Dedifferentiated amniotic fluid mesenchymal stem cell (primary cell): ENCODE measurements around the gene RAMP2.
A peak's percentile ranks its signal among the peaks of the same experiment; 100 is the strongest.

Experiments
- DNase-seq: peaks from one replicate; pipeline ENCODE4 v3.0.0-alpha.2; 2016; ENCODE audit errors: extremely low spot score

The RAMP2 gene

GRCh38 chr17:42792545-42792944, 31.5 kb downstream of the RAMP2 start:
- DNase-seq: no peak

DNA sequence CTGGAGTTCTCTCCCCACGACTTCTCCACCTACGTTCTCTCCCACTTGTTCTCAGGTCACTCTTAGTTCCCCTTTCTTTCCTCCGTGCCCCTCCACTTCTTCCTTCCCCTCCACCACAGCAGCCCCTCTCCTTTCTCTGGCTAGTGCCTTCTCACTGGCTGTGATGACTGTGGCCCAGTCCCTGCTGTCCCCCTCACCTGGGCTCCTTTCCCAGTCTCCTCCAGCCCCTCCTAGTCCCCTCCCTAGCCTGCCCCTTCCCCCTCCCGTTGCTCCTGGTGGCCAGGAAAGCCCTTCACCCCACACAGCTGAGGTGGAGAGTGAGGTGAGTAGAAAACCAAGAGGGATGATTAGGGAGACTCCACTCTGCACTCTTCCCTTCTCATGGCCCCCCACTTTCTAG, 34.0 kb downstream of the RAMP2 start:
- DNase-seq: no peak

DNA sequence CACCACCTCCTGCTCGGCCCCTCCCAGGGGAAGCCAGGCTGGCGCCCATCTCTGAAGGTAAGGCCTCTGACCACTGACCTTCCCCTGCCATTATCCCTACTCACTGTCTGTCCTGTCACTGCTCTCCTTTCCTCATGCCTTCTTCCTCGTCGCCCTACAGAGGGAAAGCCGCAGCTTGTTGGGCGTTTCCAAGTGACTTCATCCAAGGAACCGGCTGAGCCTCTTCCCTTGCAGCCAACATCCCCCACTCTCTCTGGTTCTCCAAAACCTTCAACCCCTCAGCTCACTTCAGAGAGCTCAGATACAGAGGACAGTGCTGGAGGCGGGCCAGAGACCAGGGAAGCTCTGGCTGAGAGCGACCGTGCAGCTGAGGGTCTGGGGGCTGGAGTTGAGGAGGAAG, 34.4 kb downstream of the RAMP2 start:
- DNase-seq: no peak

- no peak for DNase-seq
Measured at GRCh38 chr17:42796066-42796758, 35.2 kb downstream of the RAMP2 start.

DNA sequence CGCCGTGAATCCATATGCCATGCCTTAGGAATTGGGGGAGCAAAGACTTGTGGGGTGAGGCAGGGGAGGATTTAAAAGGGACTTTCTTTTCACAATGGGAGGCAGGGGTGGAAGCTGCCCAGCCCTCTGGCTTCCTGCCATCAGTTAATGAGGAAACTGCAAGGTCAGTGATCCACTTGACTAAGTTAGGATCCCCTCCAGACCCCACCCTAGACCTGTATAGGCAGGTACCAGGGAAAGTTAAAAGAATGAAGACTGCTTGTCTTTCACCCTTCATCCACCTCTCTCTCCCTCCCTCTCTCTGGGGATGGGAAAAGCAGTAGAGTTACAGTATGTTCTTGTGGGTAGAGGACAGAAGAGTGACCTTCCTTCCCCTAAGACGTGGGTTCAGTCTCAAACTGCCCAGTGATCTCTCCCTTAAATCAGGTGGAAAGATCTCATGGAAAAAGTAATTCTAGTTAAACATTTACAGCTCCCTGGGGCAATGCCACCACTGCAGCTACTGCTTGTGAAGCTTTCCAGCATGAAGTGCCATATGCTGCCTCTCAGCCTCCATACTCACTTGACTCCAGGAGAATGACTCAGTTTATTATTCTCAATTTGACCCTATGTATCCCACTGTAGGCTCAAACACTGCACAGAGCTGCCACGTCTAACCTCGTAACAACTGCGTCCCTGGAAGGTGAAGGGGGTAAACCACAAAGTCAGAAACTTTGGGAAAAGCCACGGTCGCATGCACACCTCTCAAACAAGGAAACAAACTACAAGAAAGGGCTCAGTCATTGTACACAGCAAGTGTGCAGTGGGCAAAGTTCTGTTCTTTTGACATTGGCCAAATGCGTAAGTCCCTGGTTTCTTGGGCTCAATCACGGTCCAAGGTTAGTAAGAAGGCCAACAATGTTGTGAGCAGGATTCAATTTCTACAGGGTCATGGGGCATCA, 36.3 kb downstream of the RAMP2 start:
- no peak for DNase-seq

GRCh38 chr17:42798011-42798382, 37.0 kb downstream of the RAMP2 start:
- no peak for DNase-seq

DNA sequence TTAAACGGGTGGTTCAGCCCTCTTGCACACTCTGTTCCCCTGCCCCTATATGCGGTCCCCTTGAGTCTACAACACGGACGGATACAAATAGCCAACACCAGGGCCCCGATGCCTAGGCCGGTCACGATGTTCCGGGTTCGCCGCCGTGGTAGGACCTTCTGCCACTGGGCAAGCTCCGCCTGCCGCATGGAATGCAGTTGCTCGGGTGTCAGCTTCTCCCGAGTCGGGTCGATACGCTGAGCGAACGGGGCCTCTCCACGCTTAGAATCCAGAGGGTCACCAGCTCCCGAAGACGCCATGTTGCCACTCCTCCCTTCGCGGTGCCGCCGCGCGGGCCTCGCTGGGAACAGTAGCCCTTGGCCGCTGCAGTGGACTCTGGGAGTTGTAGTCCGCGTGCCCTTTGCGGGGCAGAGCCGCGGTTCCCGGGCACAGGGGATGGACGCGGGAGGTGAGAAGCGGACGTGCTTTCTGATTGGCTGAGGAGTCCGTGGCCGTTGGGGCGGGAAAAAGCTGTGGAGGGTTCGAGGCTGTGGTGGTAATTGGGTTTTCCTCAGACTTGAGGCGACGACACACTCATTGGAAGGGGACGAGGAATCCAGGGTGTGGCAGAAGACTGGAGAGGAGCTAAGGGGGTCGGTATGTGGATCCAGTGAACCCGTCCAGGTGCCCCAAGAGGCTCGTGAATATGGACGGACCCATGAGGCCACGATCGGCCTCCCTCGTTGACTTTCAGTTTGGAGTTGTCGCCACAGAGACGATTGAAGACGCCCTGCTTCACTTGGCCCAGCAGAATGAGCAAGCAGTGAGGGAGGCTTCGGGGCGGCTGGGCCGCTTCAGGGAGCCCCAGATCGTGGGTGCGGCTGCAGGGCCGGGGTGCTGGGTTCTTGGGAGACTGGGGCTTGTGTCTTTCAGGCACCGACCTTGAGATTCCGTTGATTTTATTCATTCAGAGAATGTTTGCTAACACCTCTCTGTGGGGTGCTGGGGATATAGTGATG, 37.7 kb downstream of the RAMP2 start, which contains the start of the genes CNTD1 and COA3:
Gene CNTD1, plus strand, starts transcription at position 479 of the 998 bp plus-strand sequence. Its CDS starts 207 bp downstream, at position 686.
Gene COA3, minus strand, starts transcription at position 322 of the 998 bp plus-strand sequence. Its CDS starts 23 bp downstream, at position 299.
- peak; percentile 78 for DNase-seq

GRCh38 chr17:42803074-42803883, 42.3 kb downstream of the RAMP2 start:
- DNase-seq: no peak

GRCh38 chr17:42804918-42805367, 43.9 kb downstream of the RAMP2 start:
- no peak for DNase-seq

DNA sequence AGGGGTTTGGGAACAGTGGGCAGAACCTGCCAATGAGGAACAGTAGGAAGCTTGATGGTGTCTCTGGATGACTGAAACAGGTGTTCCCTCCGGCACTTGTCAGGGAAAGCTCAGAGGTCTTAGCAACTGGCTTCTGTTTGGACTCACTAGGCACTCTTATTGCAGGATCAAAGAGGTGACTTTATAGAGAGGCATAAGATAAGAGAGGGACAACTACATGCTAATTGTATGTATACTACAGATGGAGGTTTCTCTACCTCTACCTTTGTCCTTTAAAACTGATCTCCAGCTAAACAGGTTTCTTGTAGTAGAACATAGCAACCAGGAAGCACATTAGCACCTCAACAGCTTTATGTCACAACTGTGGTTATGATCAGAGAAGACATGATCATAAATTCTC, 45.2 kb downstream of the RAMP2 start:
- no peak for DNase-seq

- no peak for DNase-seq
Measured at GRCh38 chr17:42809250-42809649, 48.2 kb downstream of the RAMP2 start.
